ENCODE results near the gene SNAPC3. TPM values are rescaled to one million over a fixed set of nuclear protein-coding genes. Genes with fewer than 3 reads are reported as not detected.

SNAPC3 gene
- total and polyA plus RNA-seq, 2 donors (not counting 3 experiments of a cell fraction or from before 2014, with no cell fraction given) = 15.2 to 32.6 TPM

DNA sequence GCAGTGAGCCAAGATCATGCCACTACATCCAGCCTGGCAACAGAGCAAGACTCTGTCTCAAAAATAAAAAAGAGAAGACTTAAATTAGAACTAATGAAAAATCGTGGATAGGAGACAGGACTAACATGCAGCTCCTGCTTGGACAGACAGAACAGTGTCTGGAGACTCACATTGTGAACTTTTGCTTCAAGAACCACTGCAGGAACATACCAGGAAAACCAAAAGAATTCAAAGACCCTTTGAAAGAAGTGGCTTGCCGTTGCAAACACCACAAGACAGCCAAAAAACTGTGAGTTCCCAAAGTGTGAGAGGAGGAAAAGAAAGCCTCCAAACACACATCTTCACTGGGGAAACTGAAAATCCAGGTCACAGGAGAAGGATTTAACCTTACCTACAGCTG lies 48.8 kb upstream of the SNAPC3 start:
- Histone ChIP-seq H3K36me3 (ENCODE audit: control insufficient read depth in 2 of 2, extremely low read depth in 1 of 2, insufficient read depth in 2 of 2, low read length in 2 of 2) (no peaks in the 10 kb centered on the region), H3K9me3 (replicated peaks; ENCODE audit: control insufficient read depth, insufficient read depth, low read length) (no peaks in the 10 kb centered on the region), H3K27ac (ENCODE audit: insufficient read depth, low read depth, low read length) (no peak overlapping the region), H3K27me3 (ENCODE audit: control insufficient read depth in 2 of 2, insufficient read depth in 2 of 2, low read length in 2 of 2) (peaks cover 0 to 2% of the 10 kb centered on the region in 2 experiments), H3K4me2 (ENCODE audit: insufficient read depth, low read length) (no peak overlapping the region), H3K9me1 (replicated peaks; ENCODE audit: control insufficient read depth, extremely low read depth, insufficient read depth, low read length) (no peaks in the 10 kb centered on the region), H3K9ac (replicated peaks; ENCODE audit: extremely low read depth, insufficient read depth, low read length) (no peak overlapping the region), H3K4me3 (replicated peaks in 1 of 3; ENCODE audit: insufficient read depth in 1 of 3, low read depth in 1 of 3, low read length in 3 of 3) (no peak overlapping the region), H3K4me1 (ENCODE audit: control insufficient read depth, extremely low read depth, insufficient read depth, low read length) (no peaks in the 10 kb centered on the region), H3K79me2 (ENCODE audit: control insufficient read depth, insufficient read depth, low read length) (no peaks in the 10 kb centered on the region), H2AFZ (ENCODE audit: low read depth, low read length) (no peak overlapping the region), H4K20me1 (replicated peaks; ENCODE audit: control insufficient read depth, extremely low read depth, insufficient read depth, low read length) (no peaks in the 10 kb centered on the region)
- BruUV-seq (replicated peaks) = no TSS peak
- TF ChIP-seq, protein P1, sequence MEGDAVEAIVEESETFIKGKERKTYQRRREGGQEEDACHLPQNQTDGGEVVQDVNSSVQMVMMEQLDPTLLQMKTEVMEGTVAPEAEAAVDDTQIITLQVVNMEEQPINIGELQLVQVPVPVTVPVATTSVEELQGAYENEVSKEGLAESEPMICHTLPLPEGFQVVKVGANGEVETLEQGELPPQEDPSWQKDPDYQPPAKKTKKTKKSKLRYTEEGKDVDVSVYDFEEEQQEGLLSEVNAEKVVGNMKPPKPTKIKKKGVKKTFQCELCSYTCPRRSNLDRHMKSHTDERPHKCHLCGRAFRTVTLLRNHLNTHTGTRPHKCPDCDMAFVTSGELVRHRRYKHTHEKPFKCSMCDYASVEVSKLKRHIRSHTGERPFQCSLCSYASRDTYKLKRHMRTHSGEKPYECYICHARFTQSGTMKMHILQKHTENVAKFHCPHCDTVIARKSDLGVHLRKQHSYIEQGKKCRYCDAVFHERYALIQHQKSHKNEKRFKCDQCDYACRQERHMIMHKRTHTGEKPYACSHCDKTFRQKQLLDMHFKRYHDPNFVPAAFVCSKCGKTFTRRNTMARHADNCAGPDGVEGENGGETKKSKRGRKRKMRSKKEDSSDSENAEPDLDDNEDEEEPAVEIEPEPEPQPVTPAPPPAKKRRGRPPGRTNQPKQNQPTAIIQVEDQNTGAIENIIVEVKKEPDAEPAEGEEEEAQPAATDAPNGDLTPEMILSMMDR (IDR thresholded peaks at IDR 0.05; ENCODE audit: extremely low read depth in 1 of 2, insufficient read depth in 1 of 2, low read depth in 1 of 2, low read length in 2 of 2) = no peak
- TF ChIP-seq JUN (IDR thresholded peaks at IDR 0.05; ENCODE audit: borderline replicate concordance, insufficient read depth, insufficient read length, low read depth) (no peak), POLR2AphosphoS5 (IDR thresholded peaks at IDR 0.05; ENCODE audit: insufficient read depth, low read depth, low read length) (no peak), POLR2A (IDR thresholded peaks at IDR 0.05; ENCODE audit: low read depth, low read length) (no peak), EZH2 (IDR thresholded peaks at IDR 0.05; ENCODE audit: borderline replicate concordance, low read depth, low read length, severe bottlenecking) (no peak), MYC (IDR thresholded peaks at IDR 0.05; ENCODE audit: low read depth, low read length) (no peak), GATA2 (IDR thresholded peaks at IDR 0.05; ENCODE audit: insufficient read depth, insufficient read length, low read depth, low read length) (no peak), FOS (IDR thresholded peaks at IDR 0.05; ENCODE audit: borderline replicate concordance, insufficient read depth, low read length) (no peak)
- TF ChIP-seq, protein P2, sequence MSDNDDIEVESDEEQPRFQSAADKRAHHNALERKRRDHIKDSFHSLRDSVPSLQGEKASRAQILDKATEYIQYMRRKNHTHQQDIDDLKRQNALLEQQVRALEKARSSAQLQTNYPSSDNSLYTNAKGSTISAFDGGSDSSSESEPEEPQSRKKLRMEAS (IDR thresholded peaks at IDR 0.05; ENCODE audit: insufficient read depth, insufficient read length) = no peak
- POLR2A ChIA-PET = no interaction called here
- FAIRE-seq (no peak), DNase-seq (ENCODE audit: low read depth, low spot score) (no peak)
- intact Hi-C loops (cut with micrococcal nuclease) = no loop called here
- dilution Hi-C loops (cut with MboI; ENCODE audit: extremely low pct_ligation_motif_present, low sequenced_read_pairs) = no loop called here
- CTCF ChIA-PET = interaction anchor here (0.9 kb wide), 1 partner anchor 12 kb away, joined by 5 read pairs; no protein-coding TSS in a partner anchor
